Body of pancreas (tissue), 4 donors: ENCODE results near the gene ETS1.

Source experiments
- CTCF ChIP-seq, 7 experiments: fragments of 450-650 bp in 4 of 7; fragments of 200-600 bp in 3 of 7; sonication (generic) in 3 of 7; IDR thresholded peaks; one replicate each; pipeline ENCODE4 v1.5.1; 2016 to 2019; ENCODE audit warnings: antibody characterized with exemption in 7 of 7
- POLR2A ChIP-seq, 3 donors: fragments of 450-650 bp; IDR thresholded peaks; one replicate each; pipeline ENCODE4 v1.6.1; 2016; ENCODE audit warnings: antibody characterized with exemption in 3 of 3, mild to moderate bottlenecking in 2 of 3

GRCh38 chr11:128595221-128595620 is 7.9 kb upstream of the ETS1 start:
- no peak for TF ChIP-seq POLR2A (IDR thresholded peaks at IDR 0.05)
- TF ChIP-seq CTCF (IDR thresholded peaks at IDR 0.05) = no peak
